Activated CD8-positive, alpha-beta T cell treated with anti-CD3 and anti-CD28 coated beads, Interleukin-2, amount 10 ng/mL, durations not matched to agents 7 days and 5 days (primary cell): ENCODE results near the gene SMAD4. TPM values are rescaled to one million over a fixed set of nuclear protein-coding genes. Genes with fewer than 3 reads are reported as not detected.
"Not testable (repeated sequence)": the region's sequence is repeated elsewhere in the genome, so short reads cannot be mapped to it uniquely, and the experiment has no call there.

Experiments used
- ATAC-seq: fragments of 150-1000 bp; cut with Tn5 transposase; one replicate; pipeline ENCODE4 v1.10.0; 2021; ENCODE audit warnings: moderate library complexity
- CTCF ChIA-PET: fragments of 350-600 bp; sonication (Branson Sonifier 250); formaldehyde crosslinking; loops from one replicate; lab custom pipeline; 2021; ENCODE audit warnings: antibody characterized with exemption; lab: Charles Lee
- POLR2A ChIA-PET: fragments of 350-600 bp; sonication (Branson Sonifier 250); formaldehyde crosslinking; loops from one replicate; lab custom pipeline; 2021; ENCODE audit warnings: antibody characterized with exemption; lab: Charles Lee
- DNase-seq: peaks from one replicate; pipeline ENCODE4 v3.0.0-alpha.2; 2020
- H3K27ac Mint-ChIP-seq: one replicate; pipeline ENCODE4 v1.8.0; 2021; ENCODE audit warnings: mild to moderate bottlenecking, mixed read lengths
- H3K27me3 Mint-ChIP-seq: one replicate; pipeline ENCODE4 v1.8.0; 2021; ENCODE audit warnings: low read depth, mixed read lengths
- H3K36me3 Mint-ChIP-seq: one replicate; pipeline ENCODE4 v1.8.0; 2021; ENCODE audit warnings: low read depth, mixed read lengths
- H3K4me1 Mint-ChIP-seq: one replicate; pipeline ENCODE4 v1.8.0; 2021; ENCODE audit warnings: low read depth, mixed read lengths
- H3K4me3 Mint-ChIP-seq: one replicate; pipeline ENCODE4 v1.8.0; 2021; ENCODE audit warnings: mild to moderate bottlenecking, mixed read lengths
- H3K9me3 Mint-ChIP-seq: one replicate; pipeline ENCODE4 v1.8.0; 2022; ENCODE audit warnings: mixed read lengths; ENCODE audit not compliant: insufficient read depth
- total RNA-seq, 2 experiments: library from RNA; stranded (reverse); gene quantifications; one replicate each; pipeline ENCODE4 v1.2.3, GENCODE V29; 2021

The SMAD4 gene
- total RNA-seq, 2 experiments from 2014 or later: 76.9 to 77.6 TPM

DNA sequence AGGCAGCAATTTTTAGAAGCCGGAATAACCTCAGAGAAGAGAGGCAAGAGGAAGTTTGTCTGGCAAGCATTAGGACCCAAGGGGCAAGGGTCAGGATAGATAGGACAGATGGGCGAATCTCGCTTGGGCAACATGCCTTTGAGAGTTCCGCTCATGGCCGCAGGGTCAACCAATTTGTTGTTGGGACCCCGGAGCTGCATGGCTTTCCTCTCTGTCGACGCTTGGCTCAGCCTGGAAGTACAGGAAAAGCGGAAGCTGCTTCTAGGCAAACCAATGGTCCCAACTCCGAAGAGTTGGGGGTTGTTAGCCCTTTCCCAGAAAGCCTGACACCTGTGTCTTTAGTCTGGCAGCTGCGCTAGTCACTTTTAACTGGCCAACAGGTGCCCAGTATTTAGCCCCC lies 89.5 kb downstream of the SMAD4 start:
- DNase-seq, ATAC-seq, H3K27ac Mint-ChIP-seq, H3K9me3 Mint-ChIP-seq, H3K36me3 Mint-ChIP-seq, POLR2A ChIA-PET, H3K4me3 Mint-ChIP-seq, H3K4me1 Mint-ChIP-seq, H3K27me3 Mint-ChIP-seq: not testable (repeated sequence)
- CTCF ChIA-PET: interaction anchor here (2.5 kb wide), 1 partner anchor 9 kb away, joined by 7 read pairs; no protein-coding TSS in a partner anchor

DNA sequence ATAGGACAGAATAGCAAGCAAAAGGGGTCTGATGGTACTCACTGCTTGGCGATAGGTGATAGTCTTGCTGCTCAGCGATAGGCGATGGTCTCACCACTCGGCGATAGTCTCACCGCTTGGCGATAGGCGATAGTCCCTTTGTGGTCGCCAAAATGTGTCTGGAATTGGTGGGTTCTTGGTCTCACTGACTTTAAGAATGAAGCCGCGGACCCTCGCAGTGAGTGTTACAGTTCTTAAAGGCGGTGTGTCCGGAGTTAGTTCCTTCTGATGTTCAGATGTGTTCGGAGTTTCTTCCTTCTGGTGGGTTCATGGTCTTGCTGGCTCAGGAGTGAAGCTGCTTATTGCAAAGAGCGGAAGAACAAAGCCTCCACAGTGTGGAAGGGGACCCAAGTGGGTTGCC lies 90.0 kb downstream of the SMAD4 start:
- ATAC-seq, H3K4me3 Mint-ChIP-seq, H3K9me3 Mint-ChIP-seq, H3K4me1 Mint-ChIP-seq, DNase-seq, H3K36me3 Mint-ChIP-seq, POLR2A ChIA-PET, H3K27ac Mint-ChIP-seq, H3K27me3 Mint-ChIP-seq: not testable (repeated sequence)
- CTCF ChIA-PET: interaction anchor here (2.5 kb wide), 1 partner anchor 9 kb away, joined by 7 read pairs; no protein-coding TSS in a partner anchor

DNA sequence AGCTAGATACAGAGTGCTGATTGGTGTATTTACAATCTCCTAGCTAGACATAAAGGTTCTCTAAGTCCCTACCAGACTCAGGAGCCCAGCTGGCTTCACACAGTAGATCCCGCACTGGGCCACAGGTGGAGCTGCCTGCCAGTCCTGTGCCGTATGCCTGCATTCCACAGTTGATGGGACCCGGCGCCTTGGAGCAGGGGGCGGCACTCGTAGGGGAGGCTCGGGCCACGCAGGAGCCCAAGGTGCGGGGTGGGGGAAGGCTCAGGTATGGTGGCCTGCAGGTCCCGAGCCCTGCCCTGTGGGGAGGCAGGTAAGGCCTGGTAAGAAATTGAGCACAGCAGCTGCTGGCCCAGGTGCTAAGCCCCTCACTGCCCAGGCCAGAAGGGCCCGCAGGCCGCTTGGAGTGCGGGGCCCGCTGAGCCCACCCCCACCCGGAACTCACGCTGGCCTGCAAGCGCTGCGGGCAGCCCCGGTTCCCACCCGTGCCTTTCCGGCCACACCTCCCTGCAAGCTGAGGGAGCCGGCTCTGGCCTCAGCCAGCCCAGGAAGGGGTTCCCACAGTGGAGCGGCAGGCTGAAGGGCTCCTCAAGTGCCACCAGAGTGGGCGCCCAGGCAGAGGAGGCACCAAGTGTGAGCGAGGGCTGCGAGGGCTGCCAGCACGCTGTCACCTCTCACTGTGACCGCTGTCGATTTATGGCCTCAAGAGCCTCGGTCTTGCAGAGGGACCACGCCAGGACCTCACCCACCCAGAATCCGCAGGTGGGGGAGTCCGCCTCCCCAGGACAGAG lies 91.0 kb downstream of the SMAD4 start:
- Mint-ChIP-seq H3K9me3 (no peaks in the 10 kb centered on the region), H3K4me3 (no peak overlapping the region), H3K27me3 (no peaks in the 10 kb centered on the region), H3K36me3 (no peaks in the 10 kb centered on the region), H3K4me1 (no peaks in the 10 kb centered on the region), H3K27ac (no peak overlapping the region)
- POLR2A ChIA-PET: no interaction called here
- DNase-seq (no peak), ATAC-seq (no peak)
- CTCF ChIA-PET: interaction anchor here (2.5 kb wide), 1 partner anchor 10 kb away, joined by 7 read pairs; no protein-coding TSS in a partner anchor

DNA sequence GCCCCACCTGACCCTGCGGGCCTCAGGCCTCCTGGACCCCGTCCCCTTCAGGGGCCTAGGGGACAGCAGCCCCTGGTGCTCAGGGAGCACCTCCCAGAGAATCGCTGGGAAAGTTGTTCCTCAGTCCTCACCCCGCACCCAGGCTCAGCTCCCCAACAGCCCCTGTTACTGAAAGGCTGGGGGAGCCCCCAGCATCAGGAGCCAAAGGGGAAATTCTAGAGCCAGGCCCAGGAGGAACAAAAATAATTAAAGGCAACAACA lies 91.5 kb downstream of the SMAD4 start:
- CTCF ChIA-PET: interaction anchor here (2.5 kb wide), 1 partner anchor 11 kb away, joined by 7 read pairs; no protein-coding TSS in a partner anchor
- Mint-ChIP-seq H3K9me3 (no peaks in the 10 kb centered on the region), H3K36me3 (no peaks in the 10 kb centered on the region), H3K4me1 (no peaks in the 10 kb centered on the region), H3K27me3 (no peaks in the 10 kb centered on the region), H3K4me3 (no peak overlapping the region), H3K27ac (no peak overlapping the region)
- POLR2A ChIA-PET: no interaction called here
- ATAC-seq (no peak), DNase-seq (no peak)

DNA sequence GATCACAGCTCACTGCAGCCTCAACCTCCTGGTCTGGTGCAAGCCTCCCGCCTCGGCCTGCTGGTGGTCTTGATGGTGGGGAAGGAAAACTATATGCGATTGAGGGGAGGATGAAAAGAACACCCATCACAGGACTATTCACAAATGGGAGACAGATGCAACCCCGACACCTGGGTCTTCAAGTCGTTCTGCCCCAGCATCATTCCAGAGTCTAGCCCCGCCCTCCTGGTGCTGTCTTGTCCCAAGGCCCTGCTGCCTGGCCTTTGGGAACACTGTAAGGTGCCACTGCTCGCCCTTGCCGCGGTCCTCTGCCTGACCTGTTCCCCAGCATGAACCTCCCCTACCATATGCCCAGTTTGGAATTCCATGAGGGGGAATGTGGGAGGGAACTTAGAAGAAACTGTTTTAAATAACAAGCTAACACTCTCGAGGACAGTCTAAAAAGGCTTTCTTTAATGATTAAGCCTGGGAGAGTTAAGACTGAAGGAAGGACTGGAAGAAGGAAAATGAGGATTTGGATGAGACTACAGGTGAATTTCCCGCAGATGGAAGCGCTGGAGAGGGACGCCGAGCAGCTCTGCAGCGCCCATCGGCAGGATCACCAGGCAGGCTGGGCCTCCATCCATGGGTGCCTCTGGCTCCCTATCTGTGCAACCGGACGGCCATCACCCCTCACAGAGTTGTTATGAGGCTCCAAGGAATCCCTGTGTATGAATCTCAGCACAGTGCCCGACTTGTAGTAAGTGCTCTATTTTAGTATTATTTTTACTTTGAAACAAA lies 92.4 kb downstream of the SMAD4 start:
- no peaks in the 10 kb centered on the region for H3K27me3 Mint-ChIP-seq
- no peaks in the 10 kb centered on the region for H3K9me3 Mint-ChIP-seq
- H3K4me3 Mint-ChIP-seq: no peak overlapping the region
- ATAC-seq (no peak), DNase-seq (no peak)
- H3K4me1 Mint-ChIP-seq: no peaks in the 10 kb centered on the region
- ChIA-PET CTCF (interaction anchor here (1.4 to 2.5 kb wide), 2 partner anchors 11 to 12 kb away, joined by 4 to 7 read pairs; no protein-coding TSS in a partner anchor), POLR2A (no interaction called here)
- no peaks in the 10 kb centered on the region for H3K36me3 Mint-ChIP-seq
- H3K27ac Mint-ChIP-seq: no peak overlapping the region

DNA sequence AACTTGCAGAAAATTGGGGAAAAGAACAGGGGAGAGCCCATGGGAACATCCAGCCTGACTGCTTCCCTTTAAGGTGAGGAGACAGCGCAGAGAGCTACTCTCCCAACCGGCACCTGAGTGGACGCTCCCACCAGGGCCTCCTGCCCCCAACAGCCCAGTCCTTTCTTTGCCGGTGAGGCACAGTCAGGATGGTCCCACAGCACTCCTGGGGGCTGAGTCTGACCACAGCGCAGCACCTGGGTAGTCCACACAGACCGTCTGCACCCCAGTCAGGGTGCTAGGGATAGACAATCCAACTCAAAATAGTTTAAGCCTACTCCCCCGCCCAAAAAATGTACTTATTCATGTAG lies 93.0 kb downstream of the SMAD4 start:
- no peak overlapping the region for H3K27ac Mint-ChIP-seq
- DNase-seq (no peak), ATAC-seq (no peak)
- H3K36me3 Mint-ChIP-seq: no peaks in the 10 kb centered on the region
- POLR2A ChIA-PET: no interaction called here
- CTCF ChIA-PET: interaction anchor here (1.4 kb wide), 1 partner anchor 11 kb away, joined by 4 read pairs; no protein-coding TSS in a partner anchor
- no peaks in the 10 kb centered on the region for H3K4me1 Mint-ChIP-seq
- H3K9me3 Mint-ChIP-seq: no peaks in the 10 kb centered on the region
- no peak overlapping the region for H3K4me3 Mint-ChIP-seq
- peaks cover 2% of the 10 kb centered on the region for H3K27me3 Mint-ChIP-seq

DNA sequence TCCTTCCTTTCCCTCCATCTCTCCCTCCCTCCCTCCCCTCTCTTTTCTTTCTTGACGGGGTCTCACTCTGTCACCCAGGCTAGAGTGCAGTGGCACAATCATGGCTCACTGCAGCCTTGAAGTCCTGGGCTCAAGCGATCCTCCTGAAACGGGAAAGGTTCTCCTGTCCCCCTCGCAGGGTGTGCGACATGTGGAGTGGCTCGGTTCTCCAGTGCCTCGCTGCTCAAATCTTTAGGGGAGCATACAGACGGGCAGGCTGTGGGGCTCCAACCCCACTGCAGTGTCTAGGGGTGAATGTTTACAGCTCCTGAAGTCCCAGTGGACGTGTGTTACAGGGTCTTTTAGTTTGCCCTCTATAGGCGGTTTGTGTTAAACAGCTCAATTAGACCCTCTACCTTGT lies 93.5 kb downstream of the SMAD4 start:
- no peak for ATAC-seq
- no peaks in the 10 kb centered on the region for H3K36me3 Mint-ChIP-seq
- no peaks in the 10 kb centered on the region for H3K4me1 Mint-ChIP-seq
- ChIA-PET POLR2A (interaction anchor here (0.6 kb wide), 1 partner anchor 740 kb away, joined by 3 read pairs; no protein-coding TSS in a partner anchor), CTCF (interaction anchor here (1.0 to 1.4 kb wide), 2 partner anchors 12 to 31 kb away, joined by 3 to 4 read pairs; no protein-coding TSS in a partner anchor)
- no peaks in the 10 kb centered on the region for H3K9me3 Mint-ChIP-seq
- no peak overlapping the region for H3K27ac Mint-ChIP-seq
- H3K27me3 Mint-ChIP-seq: peaks cover 2% of the 10 kb centered on the region
- DNase-seq: no peak
- H3K4me3 Mint-ChIP-seq: no peak overlapping the region

DNA sequence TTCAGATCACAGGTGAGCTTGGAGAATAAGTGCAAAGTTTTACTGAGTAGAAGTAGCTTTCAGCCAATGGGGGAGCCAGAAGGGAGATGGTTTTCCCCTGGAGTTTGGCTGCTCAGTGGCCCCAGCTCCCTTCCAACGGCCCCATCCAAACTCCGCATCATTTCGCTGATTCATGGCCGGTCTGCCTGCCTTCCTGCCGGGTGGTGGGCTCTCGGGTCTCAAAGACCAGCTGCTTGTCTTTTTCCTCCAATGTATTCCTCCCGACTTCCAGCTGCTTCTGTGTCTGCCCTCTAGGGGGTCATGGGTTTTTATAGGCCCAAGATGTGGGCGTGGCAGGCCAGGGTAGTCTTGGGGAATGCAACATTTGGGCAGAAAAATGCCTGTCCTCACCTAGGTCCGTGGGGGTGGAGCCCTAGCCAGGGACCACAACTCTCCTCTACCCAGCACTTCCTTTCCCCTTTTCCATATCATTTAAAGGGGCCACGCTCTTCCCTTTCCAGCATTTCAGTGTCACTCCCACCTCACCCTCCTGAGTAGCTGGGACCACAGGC lies 94.0 kb downstream of the SMAD4 start:
- POLR2A ChIA-PET: interaction anchor here (0.6 kb wide), 1 partner anchor 741 kb away, joined by 3 read pairs; no protein-coding TSS in a partner anchor
- CTCF ChIA-PET: interaction anchor here (1.0 to 1.4 kb wide), 2 partner anchors 12 to 30 kb away, joined by 3 to 4 read pairs; no protein-coding TSS in a partner anchor
- H3K4me1 Mint-ChIP-seq: no peaks in the 10 kb centered on the region
- no peaks in the 10 kb centered on the region for H3K36me3 Mint-ChIP-seq
- H3K27ac Mint-ChIP-seq: no peak overlapping the region
- H3K9me3 Mint-ChIP-seq: no peaks in the 10 kb centered on the region
- DNase-seq: no peak
- no peak for ATAC-seq
- peaks cover 2% of the 10 kb centered on the region for H3K27me3 Mint-ChIP-seq
- H3K4me3 Mint-ChIP-seq: no peak overlapping the region

DNA sequence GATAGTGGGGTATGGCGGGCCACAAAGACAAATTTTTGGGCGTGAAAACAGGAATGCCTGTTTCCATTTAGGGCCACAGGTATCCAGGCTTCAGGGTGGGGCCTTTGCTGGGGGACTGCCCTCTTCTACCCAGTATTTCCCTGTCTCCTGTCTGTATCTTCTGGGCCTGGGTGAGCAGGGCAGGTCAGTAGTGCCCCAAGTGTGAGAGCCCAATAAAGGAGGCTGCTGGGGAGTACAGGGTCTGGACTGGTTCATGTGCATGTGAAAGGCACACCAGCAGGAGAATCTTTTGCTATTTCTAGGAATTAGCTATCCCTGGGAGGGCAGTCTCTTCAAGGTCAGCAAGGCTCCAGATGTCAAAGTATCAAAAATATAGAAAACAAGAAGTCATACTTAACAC lies 96.0 kb downstream of the SMAD4 start:
- Mint-ChIP-seq H3K9me3 (no peaks in the 10 kb centered on the region), H3K27ac (no peak overlapping the region), H3K36me3 (no peaks in the 10 kb centered on the region), H3K4me3 (no peak overlapping the region), H3K27me3 (peaks cover 2% of the 10 kb centered on the region), H3K4me1 (no peaks in the 10 kb centered on the region)
- CTCF ChIA-PET: no interaction called here
- POLR2A ChIA-PET: no interaction called here
- DNase-seq: no peak
- ATAC-seq: no peak

DNA sequence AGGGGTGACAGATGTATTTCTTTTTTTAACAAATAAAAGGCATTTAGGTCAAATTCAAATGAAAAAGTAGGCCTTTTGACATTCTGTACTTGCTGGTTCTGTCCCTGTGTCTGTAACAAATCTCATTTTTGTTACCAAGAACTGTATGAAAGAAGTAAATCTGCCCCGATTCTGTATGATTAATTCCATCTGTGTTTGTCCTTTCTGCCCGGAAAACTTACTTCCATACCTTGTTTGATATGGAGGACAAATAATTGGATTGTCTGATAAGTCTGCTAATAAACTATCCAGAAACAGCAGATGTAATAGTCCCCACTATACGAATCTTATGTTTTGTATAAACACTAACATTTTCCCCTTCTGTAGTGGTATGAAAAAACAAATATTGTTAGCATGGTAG lies 97.7 kb downstream of the SMAD4 start:
- Mint-ChIP-seq H3K27ac (no peak overlapping the region), H3K9me3 (no peaks in the 10 kb centered on the region), H3K4me3 (no peak overlapping the region), H3K4me1 (no peaks in the 10 kb centered on the region), H3K36me3 (no peaks in the 10 kb centered on the region), H3K27me3 (peaks cover 2% of the 10 kb centered on the region)
- ChIA-PET CTCF (no interaction called here), POLR2A (no interaction called here)
- ATAC-seq (no peak), DNase-seq (no peak)

DNA sequence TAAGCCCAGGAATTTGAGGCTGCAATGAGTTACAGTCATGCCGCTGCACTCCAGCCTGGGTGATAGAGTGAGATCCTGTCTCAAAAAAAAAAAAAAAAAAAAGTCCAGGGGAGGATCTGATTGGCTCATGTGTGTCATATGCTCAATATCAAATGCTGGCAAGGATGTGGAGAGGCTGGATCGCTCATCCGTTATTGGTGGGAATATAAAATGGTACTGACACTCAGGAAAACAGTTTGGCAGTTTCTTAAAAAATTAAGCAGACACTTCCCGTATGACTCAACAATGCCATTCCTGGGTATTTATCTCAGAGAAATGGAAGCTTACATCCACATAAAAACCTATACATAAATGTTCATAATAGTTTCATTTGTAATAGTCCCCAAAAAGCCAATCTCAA lies 98.5 kb downstream of the SMAD4 start:
- Mint-ChIP-seq H3K36me3 (no peaks in the 10 kb centered on the region), H3K27ac (no peak overlapping the region), H3K9me3 (no peaks in the 10 kb centered on the region), H3K27me3 (peaks cover 2% of the 10 kb centered on the region), H3K4me1 (no peaks in the 10 kb centered on the region), H3K4me3 (no peak overlapping the region)
- POLR2A ChIA-PET: no interaction called here
- CTCF ChIA-PET: no interaction called here
- ATAC-seq (no peak), DNase-seq (no peak)
